Omental fat pad (tissue), 4 donors: ENCODE results near the gene LRIT2. TPM values are rescaled to one million over a fixed set of nuclear protein-coding genes. Genes with fewer than 3 reads are reported as not detected.

Experiments used
- ATAC-seq: fragments of 150-250 bp; one replicate; pipeline ENCODE4 v1.9.1; 2016; ENCODE audit warnings: mild to moderate bottlenecking, moderate library complexity; ENCODE audit not compliant: low FRiP score
- DNase-seq: peaks from one replicate; pipeline ENCODE4 v3.0.0-alpha.2; 2019; ENCODE audit warnings: low spot score
- total RNA-seq, 4 donors: library from RNA; depleted of rRNA; stranded (reverse); fragments of >200 nt; gene quantifications; one replicate each; pipeline ENCODE4 v1.1.0, GENCODE V29; 2016
- TF ChIP-seq, protein P1 (sequence below), 3 donors: fragments of 450-650 bp; IDR thresholded peaks; one replicate each; pipeline ENCODE4 v1.5.1; 2016 to 2017; ENCODE audit warnings: antibody characterized with exemption in 3 of 3, mild to moderate bottlenecking in 3 of 3, moderate library complexity in 2 of 3

The LRIT2 gene
- total RNA-seq, 4 donors from 2014 or later: not detected

DNA sequence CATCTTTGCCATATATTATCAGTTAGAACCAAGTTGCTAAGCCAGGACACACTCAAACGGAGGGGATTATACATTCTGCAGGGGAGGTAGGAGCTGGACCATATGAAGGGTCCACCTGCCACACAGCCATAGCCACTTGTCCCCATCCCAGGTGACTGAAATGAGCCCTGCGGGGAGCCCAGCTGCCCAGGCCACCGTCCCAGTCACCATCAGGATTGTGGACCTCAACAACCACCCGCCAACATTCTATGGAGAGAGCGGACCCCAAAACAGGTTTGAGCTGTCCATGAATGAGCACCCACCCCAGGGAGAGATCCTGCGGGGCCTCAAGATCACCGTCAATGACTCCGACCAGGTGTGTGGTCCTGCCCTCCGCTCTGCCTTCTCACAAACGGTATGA is 17.3 kb downstream of the LRIT2 start:
- DNase-seq (no peak), ATAC-seq (no peak)
- TF ChIP-seq, protein P1, sequence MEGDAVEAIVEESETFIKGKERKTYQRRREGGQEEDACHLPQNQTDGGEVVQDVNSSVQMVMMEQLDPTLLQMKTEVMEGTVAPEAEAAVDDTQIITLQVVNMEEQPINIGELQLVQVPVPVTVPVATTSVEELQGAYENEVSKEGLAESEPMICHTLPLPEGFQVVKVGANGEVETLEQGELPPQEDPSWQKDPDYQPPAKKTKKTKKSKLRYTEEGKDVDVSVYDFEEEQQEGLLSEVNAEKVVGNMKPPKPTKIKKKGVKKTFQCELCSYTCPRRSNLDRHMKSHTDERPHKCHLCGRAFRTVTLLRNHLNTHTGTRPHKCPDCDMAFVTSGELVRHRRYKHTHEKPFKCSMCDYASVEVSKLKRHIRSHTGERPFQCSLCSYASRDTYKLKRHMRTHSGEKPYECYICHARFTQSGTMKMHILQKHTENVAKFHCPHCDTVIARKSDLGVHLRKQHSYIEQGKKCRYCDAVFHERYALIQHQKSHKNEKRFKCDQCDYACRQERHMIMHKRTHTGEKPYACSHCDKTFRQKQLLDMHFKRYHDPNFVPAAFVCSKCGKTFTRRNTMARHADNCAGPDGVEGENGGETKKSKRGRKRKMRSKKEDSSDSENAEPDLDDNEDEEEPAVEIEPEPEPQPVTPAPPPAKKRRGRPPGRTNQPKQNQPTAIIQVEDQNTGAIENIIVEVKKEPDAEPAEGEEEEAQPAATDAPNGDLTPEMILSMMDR (IDR thresholded peaks at IDR 0.05): no peak

- ATAC-seq (no peak), DNase-seq (no peak)
- TF ChIP-seq, protein P1 (IDR thresholded peaks at IDR 0.05): no peak
Measured at GRCh38 chr10:84205853-84206525, 19.4 kb downstream of the LRIT2 start.

DNA sequence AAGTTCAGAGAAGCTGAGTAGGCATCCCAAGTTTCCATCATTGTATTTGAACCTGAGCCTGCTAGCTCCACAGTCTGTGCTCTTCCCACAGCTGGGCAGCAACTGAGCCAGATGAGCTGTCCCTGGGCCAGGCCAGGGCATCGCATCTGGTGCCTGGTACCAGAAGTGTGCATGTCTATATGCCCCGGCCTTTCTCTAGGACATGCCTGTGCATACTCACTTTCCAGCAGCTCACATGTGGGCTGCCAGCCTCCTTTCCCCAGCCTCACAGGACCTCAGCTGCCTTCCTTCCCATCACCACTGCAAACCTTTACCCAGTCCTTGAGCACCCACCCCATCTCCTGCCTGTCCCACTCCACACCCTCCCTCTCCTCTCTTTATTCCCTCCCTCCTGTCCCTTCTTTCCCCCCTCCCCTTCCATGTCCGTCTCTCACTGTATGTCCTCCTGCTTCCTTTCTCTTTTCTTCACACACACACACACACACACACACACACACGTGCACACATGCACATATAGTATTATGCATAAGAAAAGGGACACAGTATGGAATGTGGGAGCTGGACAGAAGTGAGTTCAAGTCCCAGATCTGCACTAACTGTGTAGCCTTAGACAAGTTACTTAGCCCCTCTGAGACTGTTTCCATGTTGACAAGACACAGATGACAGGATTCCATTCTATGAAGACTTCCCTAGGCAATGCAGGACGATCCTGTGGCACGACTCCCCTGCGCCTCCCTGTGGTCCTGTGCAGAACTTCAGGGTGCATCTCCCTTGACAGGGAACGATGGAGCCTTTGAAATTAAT is 20.1 kb downstream of the LRIT2 start:
- ATAC-seq (no peak), DNase-seq (no peak)
- TF ChIP-seq, protein P1 (IDR thresholded peaks at IDR 0.05): no peak

DNA sequence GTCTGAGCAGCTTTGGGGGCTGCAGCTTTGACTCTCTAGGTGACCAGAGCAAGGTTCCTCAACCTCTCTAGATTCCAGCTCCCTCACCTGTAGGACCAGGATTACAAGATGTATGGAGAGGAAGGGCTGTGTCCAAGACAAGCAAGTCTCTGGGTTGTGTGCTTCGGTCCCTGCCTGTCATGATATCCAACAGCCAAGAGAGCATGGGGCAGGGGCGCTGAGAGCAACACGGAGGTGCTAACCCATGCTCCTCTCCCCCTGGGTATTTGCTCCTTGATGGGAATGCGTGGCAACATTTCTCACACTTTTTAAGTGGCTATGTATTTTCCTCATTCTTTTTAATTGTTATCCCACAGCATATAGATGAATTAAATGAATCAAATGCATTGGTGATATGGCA is 20.7 kb downstream of the LRIT2 start:
- ATAC-seq: no peak
- no peak for DNase-seq
- TF ChIP-seq, protein P1 (IDR thresholded peaks at IDR 0.05): no peak

DNA sequence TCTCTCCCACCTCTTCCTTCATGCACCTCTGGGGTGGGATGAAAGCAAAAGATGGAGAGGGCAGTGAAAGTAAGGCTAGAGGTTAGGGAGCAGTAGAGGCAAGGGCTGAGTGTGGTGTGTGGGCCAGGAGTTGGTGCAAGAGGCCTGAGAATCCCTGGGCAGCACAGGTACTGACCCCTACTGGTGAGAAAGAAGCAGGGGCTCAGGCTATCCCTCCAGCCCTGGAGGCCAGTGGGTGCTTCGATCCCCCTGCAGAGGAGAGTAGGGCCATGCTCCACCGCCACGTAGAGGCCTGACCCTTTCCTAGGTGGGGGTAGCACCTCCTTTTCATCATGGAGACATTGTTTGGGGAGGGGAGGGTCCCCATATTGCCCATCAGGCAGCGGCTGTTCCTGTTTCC is 21.2 kb downstream of the LRIT2 start:
- ATAC-seq: no peak

GRCh38 chr10:84202349-84202748 is 23.0 kb downstream of the LRIT2 start:
- TF ChIP-seq, protein P1 (IDR thresholded peaks at IDR 0.05): no peak
- DNase-seq: no peak
- no peak for ATAC-seq

More for the DNA sequence above, 21.2 kb downstream of the LRIT2 start:
- TF ChIP-seq, protein P1 (IDR thresholded peaks at IDR 0.05): no peak
- no peak for DNase-seq
